PFSK-1 (cell line): ENCODE data around the gene LAGE3.
A peak's percentile ranks its signal among the peaks of the same experiment; 100 is the strongest.

Source experiments
- FOXP2 ChIP-seq: optimal IDR thresholded peaks from 2 replicates; pipeline ENCODE3; 2011; ENCODE audit warnings: borderline replicate concordance, control low read depth, inconsistent platforms; ENCODE audit not compliant: insufficient read depth; ENCODE audit errors: extremely low read length, extremely low read depth
- POLR2AphosphoS5 ChIP-seq: IDR thresholded peaks from 2 replicates; pipeline ENCODE4 v1.6.1; 2012; ENCODE audit warnings: low read depth, mild to moderate bottlenecking, control low read depth, low read length, moderate library complexity
- SIN3A ChIP-seq: IDR thresholded peaks from 2 replicates; pipeline ENCODE4 v1.6.1; 2012; ENCODE audit warnings: mild to moderate bottlenecking, low read length, moderate library complexity, borderline replicate concordance; ENCODE audit not compliant: insufficient read depth
- TAF1 ChIP-seq: IDR thresholded peaks from 2 replicates; pipeline ENCODE4 v1.6.1; 2012; ENCODE audit warnings: low read length, control low read depth, borderline replicate concordance; ENCODE audit not compliant: insufficient read depth
- TF ChIP-seq, protein P1 (sequence below), 2 experiments: IDR thresholded peaks; 2 replicates each; pipeline versions ENCODE4 v1.6.1 to v1.8.0; 2011 to 2012; ENCODE audit warnings: low read depth in 2 of 2, low read length in 2 of 2, control low read depth in 1 of 2, inconsistent platforms in 1 of 2, mild to moderate bottlenecking in 1 of 2, moderate library complexity in 1 of 2; ENCODE audit not compliant: insufficient read depth in 1 of 2

The LAGE3 gene

DNA sequence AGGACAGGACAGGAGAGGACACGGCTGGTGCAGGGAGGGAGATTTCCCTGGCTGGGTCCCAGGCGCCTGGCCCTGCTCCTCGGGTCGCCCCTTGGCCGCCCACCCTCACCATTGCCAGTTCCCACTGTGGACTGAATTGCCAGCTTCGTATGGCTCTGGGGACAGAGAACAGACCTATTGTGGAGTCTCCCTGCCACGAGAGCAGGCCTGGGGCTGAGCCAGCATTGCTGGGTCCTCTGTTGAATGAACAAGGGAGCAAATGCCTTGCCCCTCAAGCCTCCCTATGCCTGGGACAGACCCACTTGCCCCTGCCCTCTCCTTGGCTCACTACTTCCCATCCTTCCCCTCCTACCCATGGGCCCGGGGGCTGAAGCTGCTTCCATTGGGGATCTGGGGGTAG, 16.7 kb downstream of the LAGE3 start:
- TF ChIP-seq POLR2AphosphoS5 (no peak), FOXP2 (no peak), TAF1 (no peak), SIN3A (no peak)
- TF ChIP-seq, protein P1, sequence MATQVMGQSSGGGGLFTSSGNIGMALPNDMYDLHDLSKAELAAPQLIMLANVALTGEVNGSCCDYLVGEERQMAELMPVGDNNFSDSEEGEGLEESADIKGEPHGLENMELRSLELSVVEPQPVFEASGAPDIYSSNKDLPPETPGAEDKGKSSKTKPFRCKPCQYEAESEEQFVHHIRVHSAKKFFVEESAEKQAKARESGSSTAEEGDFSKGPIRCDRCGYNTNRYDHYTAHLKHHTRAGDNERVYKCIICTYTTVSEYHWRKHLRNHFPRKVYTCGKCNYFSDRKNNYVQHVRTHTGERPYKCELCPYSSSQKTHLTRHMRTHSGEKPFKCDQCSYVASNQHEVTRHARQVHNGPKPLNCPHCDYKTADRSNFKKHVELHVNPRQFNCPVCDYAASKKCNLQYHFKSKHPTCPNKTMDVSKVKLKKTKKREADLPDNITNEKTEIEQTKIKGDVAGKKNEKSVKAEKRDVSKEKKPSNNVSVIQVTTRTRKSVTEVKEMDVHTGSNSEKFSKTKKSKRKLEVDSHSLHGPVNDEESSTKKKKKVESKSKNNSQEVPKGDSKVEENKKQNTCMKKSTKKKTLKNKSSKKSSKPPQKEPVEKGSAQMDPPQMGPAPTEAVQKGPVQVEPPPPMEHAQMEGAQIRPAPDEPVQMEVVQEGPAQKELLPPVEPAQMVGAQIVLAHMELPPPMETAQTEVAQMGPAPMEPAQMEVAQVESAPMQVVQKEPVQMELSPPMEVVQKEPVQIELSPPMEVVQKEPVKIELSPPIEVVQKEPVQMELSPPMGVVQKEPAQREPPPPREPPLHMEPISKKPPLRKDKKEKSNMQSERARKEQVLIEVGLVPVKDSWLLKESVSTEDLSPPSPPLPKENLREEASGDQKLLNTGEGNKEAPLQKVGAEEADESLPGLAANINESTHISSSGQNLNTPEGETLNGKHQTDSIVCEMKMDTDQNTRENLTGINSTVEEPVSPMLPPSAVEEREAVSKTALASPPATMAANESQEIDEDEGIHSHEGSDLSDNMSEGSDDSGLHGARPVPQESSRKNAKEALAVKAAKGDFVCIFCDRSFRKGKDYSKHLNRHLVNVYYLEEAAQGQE (IDR thresholded peaks at IDR 0.05; ENCODE audit: insufficient read depth in 1 of 2, low read depth in 2 of 2, low read length in 2 of 2) = no peak

DNA sequence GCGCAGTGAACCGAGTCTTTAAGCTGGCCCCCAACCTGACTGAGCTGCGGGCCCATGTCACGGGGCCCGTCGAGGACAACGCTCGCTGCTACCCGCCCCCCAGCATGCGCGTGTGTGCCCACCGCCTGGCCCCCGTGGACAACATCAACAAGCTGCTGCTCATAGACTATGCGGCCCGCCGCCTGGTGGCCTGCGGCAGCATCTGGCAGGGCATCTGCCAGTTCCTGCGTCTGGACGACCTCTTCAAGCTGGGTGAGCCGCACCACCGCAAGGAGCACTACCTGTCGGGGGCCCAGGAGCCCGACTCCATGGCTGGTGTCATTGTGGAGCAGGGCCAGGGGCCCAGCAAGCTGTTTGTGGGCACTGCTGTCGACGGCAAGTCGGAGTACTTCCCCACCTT, 18.8 kb downstream of the LAGE3 start:
- no peak for TF ChIP-seq TAF1
- no peak for TF ChIP-seq POLR2AphosphoS5
- no peak for TF ChIP-seq SIN3A
- TF ChIP-seq FOXP2 = no peak
- TF ChIP-seq, protein P1 (IDR thresholded peaks at IDR 0.05; ENCODE audit: insufficient read depth in 1 of 2, low read depth in 2 of 2, low read length in 2 of 2) = no peak

DNA sequence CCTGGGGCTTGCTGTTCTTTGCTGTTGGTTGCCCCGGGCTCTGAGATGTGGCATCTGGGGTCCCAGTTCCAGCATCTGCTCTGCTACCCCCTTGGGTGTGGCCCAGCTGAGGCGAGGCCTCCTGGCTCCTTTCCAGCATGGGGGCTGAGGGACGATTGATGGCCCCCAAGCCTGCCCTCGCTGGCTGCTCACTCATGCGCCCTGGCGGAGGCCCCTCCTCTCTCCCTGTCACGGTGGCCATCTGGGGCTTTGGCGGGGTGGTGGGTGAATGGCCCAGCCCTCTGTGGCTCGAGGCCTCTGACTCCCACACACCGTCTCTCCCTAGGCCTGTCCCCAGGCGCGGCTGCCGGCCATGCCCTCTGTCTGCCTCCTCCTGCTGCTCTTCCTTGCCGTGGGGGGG, 19.2 kb downstream of the LAGE3 start:
- TF ChIP-seq FOXP2 (no peak), TAF1 (no peak)
- TF ChIP-seq, protein P1 (IDR thresholded peaks at IDR 0.05; ENCODE audit: insufficient read depth in 1 of 2, low read depth in 2 of 2, low read length in 2 of 2) = no peak

DNA sequence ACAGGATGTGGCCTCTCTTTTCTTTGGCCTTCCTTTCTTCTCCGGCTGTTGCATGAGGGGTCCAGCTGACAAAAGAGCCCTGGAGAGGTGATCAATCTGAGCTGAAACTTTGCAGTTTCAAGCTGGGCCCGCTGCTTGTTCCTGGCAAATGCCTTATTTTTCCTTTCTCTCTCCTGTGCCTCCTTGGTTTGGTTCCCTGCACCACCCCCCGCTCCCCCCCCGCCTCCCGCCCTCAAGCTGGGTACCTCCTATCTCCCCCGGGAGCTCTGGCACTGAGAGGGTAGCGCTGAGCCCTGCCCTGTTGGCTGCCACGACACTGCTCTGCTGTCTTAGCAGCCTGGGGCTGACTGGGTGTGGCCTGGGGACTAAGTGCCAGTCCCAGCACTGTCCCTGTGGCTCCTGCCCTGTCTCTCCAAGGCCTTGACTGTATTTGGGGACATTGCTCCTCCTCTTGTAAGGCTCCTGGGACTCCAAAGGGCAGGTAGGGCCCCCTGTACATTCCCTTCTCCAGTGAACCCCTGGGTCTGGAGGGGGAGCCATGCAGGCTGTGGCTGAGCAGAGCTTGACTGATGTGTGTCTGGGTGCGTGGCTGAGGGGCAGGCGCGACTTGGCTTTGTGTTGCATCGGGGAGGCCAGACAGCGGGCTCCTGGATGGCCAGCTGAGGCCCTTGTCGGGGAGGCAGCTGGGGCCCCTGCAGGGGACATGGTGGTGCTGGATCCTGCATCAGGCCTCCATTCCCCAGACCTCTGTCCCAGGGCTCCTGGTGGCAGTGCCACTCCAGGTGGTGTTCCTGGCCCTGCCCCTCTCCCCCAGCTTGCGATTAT, 19.9 kb downstream of the LAGE3 start:
- TF ChIP-seq POLR2AphosphoS5 = no peak
- no peak for TF ChIP-seq FOXP2
- no peak for TF ChIP-seq TAF1

DNA sequence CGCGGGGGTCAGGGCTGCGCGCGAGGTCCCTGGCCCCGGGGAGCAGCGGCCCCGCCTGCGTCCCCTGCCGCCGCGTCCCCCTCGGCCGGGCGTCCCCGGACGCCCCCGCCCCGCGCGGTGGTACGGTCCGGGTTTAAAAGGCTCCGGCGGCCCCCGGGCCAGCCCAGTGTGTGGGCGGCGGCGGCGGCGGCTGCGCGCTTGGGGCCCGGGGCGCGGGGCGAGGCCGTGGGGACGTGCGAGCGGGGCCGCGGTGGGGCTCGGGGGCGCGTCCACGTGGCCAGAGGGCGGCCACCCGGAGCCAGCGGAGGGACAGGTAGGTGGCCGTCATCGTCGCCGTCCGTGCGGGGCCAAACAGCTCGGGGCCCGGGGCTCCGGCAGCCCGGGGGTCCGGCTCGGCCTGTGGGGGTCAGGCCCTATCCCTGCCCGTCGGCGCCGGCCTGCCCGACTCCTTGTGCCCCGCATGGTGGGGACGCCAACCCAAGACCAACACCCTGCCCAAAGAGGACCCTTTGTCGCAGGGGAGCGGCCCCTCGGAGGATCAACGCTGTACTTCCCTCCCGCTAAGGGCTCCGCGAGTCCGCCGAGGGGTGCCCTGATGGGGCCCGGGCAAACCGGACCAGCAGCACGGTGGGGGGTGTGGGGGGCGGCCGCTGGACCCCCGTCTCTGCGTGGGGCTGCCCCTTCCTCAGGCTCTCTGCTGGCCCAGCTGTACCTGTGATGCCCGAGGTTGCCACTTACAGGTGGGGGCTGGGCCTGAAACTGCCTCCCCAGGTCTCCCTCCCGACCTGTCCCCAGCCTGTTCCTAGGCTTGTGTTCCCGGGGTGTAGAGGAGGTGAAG, 20.7 kb downstream of the LAGE3 start, which contains the start of gene PLXNA3:
Gene PLXNA3, plus strand, starts transcription at position 166 of the 838 bp plus-strand sequence. CDS start 1,903 bp downstream, outside the sequence.
- TF ChIP-seq, protein P1 (IDR thresholded peaks at IDR 0.05; ENCODE audit: insufficient read depth in 1 of 2, low read depth in 2 of 2, low read length in 2 of 2) = no peak
- TF ChIP-seq TAF1 = 0 out of 2 replicates have a peak, but pooled peaks have one; percentile 47
- no peak for TF ChIP-seq SIN3A
- TF ChIP-seq FOXP2 = no peak
